ENCODE measurements around the gene OGDH. TPM values are rescaled to one million over a fixed set of nuclear protein-coding genes. Genes with fewer than 3 reads are reported as not detected.

OGDH gene
- polyA plus RNA-seq, 10 donors: 51.6 to 69.4 (median 63.6) TPM

DNA sequence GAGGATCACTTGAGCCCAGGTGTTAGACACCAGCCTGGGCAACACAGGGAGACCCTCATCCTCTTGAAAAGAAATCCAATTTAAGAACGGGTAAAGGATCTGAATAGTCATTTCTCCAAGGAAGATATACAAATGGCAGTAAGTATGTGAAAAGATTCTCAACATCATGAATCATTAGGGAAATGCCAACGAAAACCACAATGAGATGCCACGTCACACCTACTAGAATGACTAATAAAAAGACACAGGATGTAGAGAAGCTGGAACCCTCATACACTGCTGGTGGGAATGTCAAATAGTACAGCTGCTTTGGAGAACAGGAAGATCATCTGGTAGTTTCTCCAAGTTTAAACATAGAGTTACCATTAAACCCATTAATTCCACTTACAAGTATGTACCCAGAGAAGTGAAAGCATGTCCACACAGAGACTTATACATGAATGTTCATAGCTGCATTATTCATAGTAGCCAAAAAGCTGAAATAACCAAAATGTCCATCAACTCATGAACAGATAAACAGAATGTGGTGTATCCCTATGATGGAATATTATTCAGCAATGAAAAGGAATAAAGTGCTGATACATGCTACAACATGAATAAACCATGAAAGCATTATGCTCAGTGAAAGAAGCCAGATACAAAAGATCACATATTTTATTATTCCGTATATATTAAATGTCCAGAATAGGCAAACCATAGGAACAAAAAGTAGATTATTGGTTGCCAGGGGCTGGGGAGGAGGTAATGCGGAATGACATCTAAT lies 129.2 kb downstream of the OGDH start:
- DNase-seq: peak in 1 of 3 donors; percentile 93

DNA sequence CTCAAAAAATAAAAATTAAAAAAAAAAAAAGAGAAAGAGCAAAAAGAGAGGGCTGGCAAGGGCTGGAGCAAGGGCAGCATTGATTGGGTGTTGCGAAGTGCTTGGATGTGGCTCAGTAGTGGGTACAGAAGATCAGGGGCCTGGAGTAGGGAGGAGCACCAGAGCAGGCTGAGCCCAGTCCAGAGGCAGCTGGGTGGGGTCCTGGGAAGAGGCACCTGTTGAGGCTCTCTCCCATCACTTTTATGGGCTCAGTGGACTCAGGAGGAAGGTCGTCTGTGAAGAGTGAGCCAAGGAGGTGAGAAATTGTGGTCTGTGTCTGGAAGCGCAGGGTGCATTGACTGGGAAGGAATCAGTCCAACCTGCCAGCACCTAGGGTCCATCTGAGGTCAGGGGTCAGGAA lies 130.5 kb downstream of the OGDH start:
- DNase-seq: no peak

GRCh38 chr7:44738051-44738723 lies 131.8 kb downstream of the OGDH start:
- DNase-seq: no peak

- no peak for DNase-seq
Measured at GRCh38 chr7:44738876-44739665, 132.6 kb downstream of the OGDH start.

GRCh38 chr7:44740055-44740454 lies 133.6 kb downstream of the OGDH start:
- DNase-seq: no peak

DNA sequence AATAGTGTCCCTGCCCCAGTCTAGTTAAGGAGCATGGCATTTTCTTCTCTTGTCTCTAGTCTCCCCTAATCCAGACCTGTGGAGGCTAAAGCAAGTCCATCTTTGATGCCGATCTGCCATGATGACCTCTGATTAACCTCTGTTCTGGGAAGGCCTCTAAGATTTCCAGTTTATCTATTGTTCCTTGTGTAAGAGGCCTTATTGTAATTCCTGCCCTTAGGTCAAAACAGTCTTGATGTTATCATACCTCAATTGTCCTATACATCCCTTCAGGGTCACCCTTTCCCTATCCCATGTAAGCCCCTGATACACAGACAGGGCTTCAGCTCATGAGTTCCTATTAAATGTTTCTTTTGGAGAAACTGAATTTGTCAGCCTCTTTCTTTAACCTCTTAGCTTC lies 137.3 kb downstream of the OGDH start:
- no peak for DNase-seq

DNA sequence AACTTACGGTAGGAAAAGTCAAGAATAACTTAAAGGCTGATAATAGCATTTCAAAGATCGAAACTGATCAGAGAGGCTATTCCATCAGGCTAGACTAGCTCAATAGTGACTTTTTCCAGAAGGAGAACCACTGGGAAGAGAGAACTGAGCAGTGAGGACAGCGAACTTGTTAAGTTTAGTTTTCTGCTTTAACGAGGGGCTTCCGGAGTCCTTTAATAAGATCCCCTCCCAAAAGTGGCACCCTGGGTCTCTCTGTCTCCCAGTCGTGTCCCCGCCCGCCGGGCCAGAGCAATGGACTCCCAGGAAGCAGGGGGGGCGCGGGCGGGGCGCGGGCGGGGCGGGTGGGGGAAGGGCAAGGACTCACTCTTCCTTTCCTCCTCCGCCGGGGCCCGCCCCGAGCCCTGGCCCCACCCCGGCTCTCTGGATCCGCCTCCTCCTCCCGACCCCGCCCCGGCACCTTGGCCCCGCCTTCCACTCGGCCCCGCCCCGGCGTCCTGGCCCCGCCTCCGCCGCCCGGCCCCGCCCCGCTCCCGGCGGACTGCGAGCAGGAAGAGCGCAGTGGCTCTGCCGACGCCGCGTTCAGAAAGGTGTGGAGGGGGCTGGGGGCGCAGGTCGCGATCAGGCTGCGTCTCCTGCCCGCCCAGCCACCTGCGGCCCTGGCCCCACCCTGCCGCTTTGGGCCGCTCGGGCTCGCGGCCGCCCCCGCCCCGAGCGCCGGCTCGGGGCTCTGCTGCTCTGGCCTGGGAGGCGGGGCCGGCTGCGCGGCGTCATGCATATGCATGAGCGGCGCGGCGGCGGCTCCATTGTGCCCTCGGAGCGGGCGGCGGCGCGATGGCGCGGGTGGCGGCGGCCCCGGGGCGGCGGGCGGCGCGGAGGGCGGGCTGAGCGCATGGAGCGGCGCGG lies 141.9 kb downstream of the OGDH start, which contains the start of gene ZMIZ2:
TSS of gene ZMIZ2 (plus strand) at position 803 of the 903 bp plus-strand sequence. CDS start 7,403 bp downstream, outside the sequence.
- peak; percentile 91 to 96 (median 91) for DNase-seq

GRCh38 chr7:44748948-44749731 lies 142.7 kb downstream of the OGDH start:
- peak in 1 of 3 donors; percentile 51 for DNase-seq

DNA sequence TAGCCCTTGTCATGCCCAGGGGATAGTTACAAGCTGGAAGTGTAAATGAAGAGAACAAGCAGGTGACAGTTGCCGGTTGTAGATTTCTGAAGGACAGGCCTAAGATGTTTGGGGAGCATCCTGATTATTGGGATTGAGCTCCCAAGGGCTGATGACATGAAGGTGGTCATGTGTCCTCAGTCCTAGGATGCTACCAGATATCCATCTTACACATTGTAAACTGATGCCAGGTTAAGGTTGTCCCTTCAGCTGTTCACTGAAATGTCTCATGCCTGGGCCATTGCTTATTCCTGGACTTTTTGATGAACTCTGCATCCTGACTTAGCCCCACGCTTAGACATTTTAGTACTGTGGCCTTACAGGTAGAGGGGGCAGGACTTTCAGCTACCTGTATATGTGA lies 143.6 kb downstream of the OGDH start:
- no peak for DNase-seq

GRCh38 chr7:44750424-44750823 lies 144.0 kb downstream of the OGDH start:
- DNase-seq: no peak

DNA sequence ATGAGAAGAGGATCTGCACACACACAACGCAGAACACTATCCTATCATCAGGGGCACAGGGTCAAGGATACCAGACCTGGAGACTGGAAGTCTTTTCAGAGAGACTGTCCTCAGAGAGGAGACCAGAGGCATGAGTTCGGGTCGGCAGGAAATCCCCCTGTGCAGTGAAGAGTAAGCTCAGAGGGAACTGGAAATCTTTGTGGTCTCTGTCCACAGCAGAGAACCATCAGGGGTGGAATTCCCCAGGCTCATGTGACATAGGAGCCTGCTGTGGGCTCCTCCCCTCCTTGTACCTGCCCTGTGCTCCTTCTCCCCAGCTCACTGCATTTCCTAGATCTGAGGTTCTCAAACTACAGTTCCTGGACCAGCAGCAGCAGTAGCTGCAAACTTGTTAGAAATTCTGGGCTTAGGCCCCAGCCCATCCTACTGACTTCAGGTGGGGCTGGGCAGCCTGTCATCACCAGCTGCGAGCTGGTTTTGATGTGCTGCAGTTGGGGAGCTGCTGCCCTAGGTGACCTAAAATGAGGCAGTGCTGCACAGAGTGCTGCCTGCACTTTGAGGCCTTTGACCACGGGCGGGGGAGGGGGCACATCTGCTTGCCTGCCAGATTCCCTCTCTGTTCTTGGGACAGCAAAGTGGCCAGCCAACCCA lies 144.6 kb downstream of the OGDH start:
- DNase-seq: no peak

DNA sequence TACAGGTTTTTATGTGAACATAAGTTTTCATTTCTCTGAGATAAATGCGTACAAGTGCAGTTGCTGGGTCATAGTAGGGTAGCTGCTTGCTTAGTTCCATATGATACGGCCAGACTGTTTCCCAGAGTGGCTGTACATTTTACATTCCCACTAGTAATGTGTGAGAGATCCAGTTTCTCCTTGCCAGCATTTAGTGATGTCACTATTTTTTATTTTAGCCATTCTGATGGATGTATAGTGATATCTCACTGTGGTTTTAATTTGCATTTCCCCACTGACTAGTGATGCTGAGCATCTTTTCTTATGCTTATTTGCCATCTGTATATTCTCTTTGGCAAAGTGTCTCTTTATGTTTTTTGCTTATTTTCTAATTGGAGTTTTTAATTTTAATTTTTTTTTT lies 146.4 kb downstream of the OGDH start:
- DNase-seq: no peak

- no peak for DNase-seq
Measured at GRCh38 chr7:44754802-44755697, 148.6 kb downstream of the OGDH start.

- peak in 1 of 3 donors; percentile 44 for DNase-seq
Measured at GRCh38 chr7:44755698-44756627, 149.5 kb downstream of the OGDH start.

DNA sequence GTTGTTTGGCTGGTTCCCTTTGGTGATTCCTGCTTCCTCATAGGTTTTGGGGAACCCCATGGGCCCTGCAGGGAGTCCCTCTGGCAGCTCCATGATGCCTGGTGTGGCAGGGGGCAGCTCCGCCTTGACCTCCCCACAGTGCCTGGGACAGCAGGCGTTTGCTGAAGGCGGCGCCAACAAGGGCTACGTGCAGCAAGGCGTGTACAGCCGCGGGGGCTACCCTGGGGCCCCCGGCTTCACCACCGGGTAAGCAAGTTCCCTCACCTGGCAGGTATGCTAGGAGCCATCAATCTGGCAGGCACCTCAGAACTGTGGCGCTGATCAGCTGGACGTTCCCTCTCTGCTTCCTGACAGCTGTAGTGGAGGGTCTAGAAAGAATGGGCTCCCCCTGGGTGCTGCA lies 150.5 kb downstream of the OGDH start:
- no peak for DNase-seq

DNA sequence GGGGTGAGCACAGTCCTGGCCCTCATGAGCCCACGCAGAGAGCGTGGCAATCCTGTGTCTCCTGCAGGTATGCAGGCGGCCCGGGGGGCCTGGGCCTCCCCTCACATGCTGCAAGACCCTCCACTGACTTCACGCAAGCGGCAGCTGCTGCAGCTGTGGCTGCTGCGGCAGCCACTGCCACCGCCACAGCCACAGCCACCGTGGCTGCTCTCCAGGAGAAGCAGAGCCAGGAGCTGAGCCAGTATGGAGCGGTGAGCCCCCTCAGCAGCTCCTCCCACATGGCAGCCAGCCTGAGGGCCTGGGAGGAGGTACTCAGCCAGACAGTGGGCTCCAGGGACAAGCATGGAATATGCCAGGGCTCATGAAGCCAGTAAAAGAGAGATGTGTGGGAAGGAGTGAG lies 150.9 kb downstream of the OGDH start:
- peak in 2 of 3 donors; percentile 82 to 90 for DNase-seq

- no peak for DNase-seq
Measured at GRCh38 chr7:44757739-44758138, 151.3 kb downstream of the OGDH start.
